Gastrocnemius medialis (tissue), 4 donors: ENCODE measurements around the gene LDB3.

Experiments
- POLR2A ChIP-seq, 2 donors: fragments of 450-650 bp; IDR thresholded peaks; one replicate each; pipeline ENCODE4 v1.6.1; 2017; ENCODE audit warnings: antibody characterized with exemption in 2 of 2, mild to moderate bottlenecking in 2 of 2, moderate library complexity in 2 of 2
- TF ChIP-seq, protein P1 (sequence below), 5 experiments: fragments of 450-650 bp in 3 of 5; fragments of 200-600 bp in 2 of 5; sonication (generic) in 2 of 5; IDR thresholded peaks in 4 of 5; conservative IDR thresholded peaks in 1 of 5; 1 replicate in 4 of 5; 2 replicates in 1 of 5; pipeline ENCODE4 v1.5.1; 2016 to 2019; ENCODE audit warnings: antibody characterized with exemption in 5 of 5, mild to moderate bottlenecking in 3 of 5, moderate library complexity in 3 of 5

DNA sequence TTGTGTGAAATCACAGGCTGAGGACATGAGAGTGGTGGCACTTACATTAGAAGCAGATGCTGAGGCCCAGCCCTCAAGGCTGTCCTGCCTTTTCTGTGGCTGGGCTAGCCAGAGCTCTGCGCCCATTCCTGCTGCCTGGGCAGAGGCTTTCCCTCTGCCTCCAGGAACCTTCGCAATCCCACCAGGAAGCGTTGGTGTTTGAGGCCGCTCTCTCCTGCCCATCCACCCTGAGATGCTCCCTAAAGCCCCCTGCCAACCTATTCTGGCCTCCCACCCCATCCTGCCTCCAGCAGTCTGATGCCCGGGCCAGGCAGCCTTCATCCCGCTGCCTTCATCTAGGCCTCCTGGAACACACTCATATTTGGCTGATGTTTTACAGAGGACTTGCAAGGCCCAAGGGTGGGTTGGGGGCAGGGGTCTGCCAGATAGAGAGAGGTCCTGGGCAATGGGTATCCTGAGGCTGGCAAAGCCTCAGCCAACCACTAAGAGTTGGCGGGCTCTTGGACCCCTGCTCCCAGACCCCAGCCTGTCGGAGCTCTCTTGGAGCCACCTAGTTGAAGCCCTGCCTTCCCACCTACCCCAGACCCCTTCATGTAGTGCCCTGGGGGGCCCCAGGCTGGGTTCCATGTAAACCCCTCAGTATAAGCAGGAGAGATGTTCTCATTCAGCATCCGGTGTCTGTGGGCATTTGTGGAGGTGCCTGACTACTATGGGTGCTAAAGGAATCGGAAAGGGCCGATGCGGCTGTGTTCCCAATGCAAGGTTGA, 32.7 kb downstream of the LDB3 start:
- TF ChIP-seq, protein P1, sequence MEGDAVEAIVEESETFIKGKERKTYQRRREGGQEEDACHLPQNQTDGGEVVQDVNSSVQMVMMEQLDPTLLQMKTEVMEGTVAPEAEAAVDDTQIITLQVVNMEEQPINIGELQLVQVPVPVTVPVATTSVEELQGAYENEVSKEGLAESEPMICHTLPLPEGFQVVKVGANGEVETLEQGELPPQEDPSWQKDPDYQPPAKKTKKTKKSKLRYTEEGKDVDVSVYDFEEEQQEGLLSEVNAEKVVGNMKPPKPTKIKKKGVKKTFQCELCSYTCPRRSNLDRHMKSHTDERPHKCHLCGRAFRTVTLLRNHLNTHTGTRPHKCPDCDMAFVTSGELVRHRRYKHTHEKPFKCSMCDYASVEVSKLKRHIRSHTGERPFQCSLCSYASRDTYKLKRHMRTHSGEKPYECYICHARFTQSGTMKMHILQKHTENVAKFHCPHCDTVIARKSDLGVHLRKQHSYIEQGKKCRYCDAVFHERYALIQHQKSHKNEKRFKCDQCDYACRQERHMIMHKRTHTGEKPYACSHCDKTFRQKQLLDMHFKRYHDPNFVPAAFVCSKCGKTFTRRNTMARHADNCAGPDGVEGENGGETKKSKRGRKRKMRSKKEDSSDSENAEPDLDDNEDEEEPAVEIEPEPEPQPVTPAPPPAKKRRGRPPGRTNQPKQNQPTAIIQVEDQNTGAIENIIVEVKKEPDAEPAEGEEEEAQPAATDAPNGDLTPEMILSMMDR (IDR thresholded peaks at IDR 0.05 in 4 of 5, conservative IDR thresholded peaks at IDR 0.05 in 1 of 5), result no peak
- TF ChIP-seq POLR2A (IDR thresholded peaks at IDR 0.05), result no peak
